Testis (tissue), 3 donors: ENCODE results near the gene TPSAB1. TPM values are rescaled to one million over a fixed set of nuclear protein-coding genes. Genes with fewer than 3 reads are reported as not detected.

Experiments used
- DNase-seq: peaks from one replicate; pipeline ENCODE4 v3.0.0-alpha.2; 2019
- H3K27ac ChIP-seq, 2 donors: fragments of 200-600 bp; sonication (generic); one replicate each; pipeline ENCODE4 v1.5.1; 2019
- H3K27me3 ChIP-seq: fragments of 200-600 bp; sonication (generic); one replicate; pipeline ENCODE4 v1.5.1; 2019
- H3K36me3 ChIP-seq: fragments of 200-600 bp; sonication (generic); one replicate; pipeline ENCODE4 v1.5.1; 2017; ENCODE audit warnings: low read depth; ENCODE audit errors: missing control alignments
- H3K4me1 ChIP-seq: fragments of 200-600 bp; sonication (generic); one replicate; pipeline ENCODE4 v1.5.1; 2019
- H3K4me3 ChIP-seq, 2 donors: fragments of 200-600 bp; sonication (generic); one replicate each; pipeline ENCODE4 v1.5.1; 2017 to 2019
- H3K9me3 ChIP-seq: fragments of 200-600 bp; sonication (generic); one replicate; pipeline ENCODE4 v1.5.1; 2017
- POLR2A ChIP-seq: fragments of 450-650 bp; IDR thresholded peaks from one replicate; pipeline ENCODE4 v1.6.1; 2017; ENCODE audit warnings: antibody characterized with exemption, mild to moderate bottlenecking, moderate library complexity
- WGBS, 2 donors: methylation state at CpG; one replicate each; pipeline ENCODE4 v1.1.5; 2018; 5-methylcytosine and 5-hydroxymethylcytosine counted together
- intact Hi-C: fragments of 100-400 bp; cut with DNase I; formaldehyde crosslinking; loops from one replicate; pipeline ENCODE4 v1.15.1; 2023; ENCODE audit warnings: low total_unique reads
- polyA plus RNA-seq: library from polyadenylated mRNA; stranded (reverse); fragments of 350-450 nt; fragmentation: Illumina TruSeq; extraction: RNeasy Lipid Tissue Mini Kit (QIAGEN cat#74804); gene quantifications from one replicate; pipeline ENCODE4 v1.2.3, GENCODE V29; 2014; ENCODE audit warnings: low read depth, low replicate concordance; ENCODE audit not compliant: insufficient read depth
- total RNA-seq, 2 donors: library from RNA; depleted of rRNA; stranded (reverse); fragments of >200 nt; gene quantifications; one replicate each; pipeline ENCODE4 v1.2.3, GENCODE V29; 2016
- TF ChIP-seq, protein P1 (sequence below), 3 experiments: fragments of 450-650 bp in 2 of 3; fragments of 200-600 bp in 1 of 3; sonication (generic) in 1 of 3; IDR thresholded peaks; one replicate each; pipeline ENCODE4 v1.5.1; 2016 to 2019; ENCODE audit warnings: antibody characterized with exemption in 3 of 3, mild to moderate bottlenecking in 2 of 3, moderate library complexity in 1 of 3

TPSAB1 gene
- total and polyA plus RNA-seq, 3 donors from 2014 or later, result 11.7 to 32.0 (median 12.2) TPM

DNA sequence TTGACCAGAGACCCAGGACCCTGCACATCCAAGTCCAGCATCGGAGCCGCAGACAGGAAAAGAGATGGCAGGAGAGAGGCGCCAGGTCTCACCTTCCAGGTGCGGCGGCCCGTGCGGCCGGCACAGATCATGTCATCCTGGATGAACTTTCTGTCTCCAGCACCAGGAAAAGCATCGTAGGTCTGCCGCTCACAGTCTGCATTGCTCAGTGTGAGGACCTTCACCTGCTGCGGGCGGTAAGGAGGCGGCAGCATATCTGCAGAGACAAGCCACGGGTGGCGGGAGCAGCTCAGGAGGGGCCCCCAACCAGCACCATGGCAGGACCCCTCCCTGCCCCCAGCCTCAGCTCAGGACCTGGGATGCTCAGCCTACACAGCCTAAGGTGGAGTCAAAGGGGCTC is 33.3 kb downstream of the TPSAB1 start:
- Histone ChIP-seq H3K9me3 (no peaks in the 10 kb centered on the region), H3K36me3 (no peaks in the 10 kb centered on the region), H3K4me1 (peaks cover 4% of the 10 kb centered on the region), H3K27me3 (no peaks in the 10 kb centered on the region), H3K4me3 (no peak overlapping the region), H3K27ac (no peak overlapping the region)
- DNase-seq, result no peak
- WGBS, 2 donors, result 89 to 98% methylated on average over 12 to 15 of the region's 15 CpGs
- no peak for TF ChIP-seq POLR2A
- TF ChIP-seq, protein P1, sequence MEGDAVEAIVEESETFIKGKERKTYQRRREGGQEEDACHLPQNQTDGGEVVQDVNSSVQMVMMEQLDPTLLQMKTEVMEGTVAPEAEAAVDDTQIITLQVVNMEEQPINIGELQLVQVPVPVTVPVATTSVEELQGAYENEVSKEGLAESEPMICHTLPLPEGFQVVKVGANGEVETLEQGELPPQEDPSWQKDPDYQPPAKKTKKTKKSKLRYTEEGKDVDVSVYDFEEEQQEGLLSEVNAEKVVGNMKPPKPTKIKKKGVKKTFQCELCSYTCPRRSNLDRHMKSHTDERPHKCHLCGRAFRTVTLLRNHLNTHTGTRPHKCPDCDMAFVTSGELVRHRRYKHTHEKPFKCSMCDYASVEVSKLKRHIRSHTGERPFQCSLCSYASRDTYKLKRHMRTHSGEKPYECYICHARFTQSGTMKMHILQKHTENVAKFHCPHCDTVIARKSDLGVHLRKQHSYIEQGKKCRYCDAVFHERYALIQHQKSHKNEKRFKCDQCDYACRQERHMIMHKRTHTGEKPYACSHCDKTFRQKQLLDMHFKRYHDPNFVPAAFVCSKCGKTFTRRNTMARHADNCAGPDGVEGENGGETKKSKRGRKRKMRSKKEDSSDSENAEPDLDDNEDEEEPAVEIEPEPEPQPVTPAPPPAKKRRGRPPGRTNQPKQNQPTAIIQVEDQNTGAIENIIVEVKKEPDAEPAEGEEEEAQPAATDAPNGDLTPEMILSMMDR (IDR thresholded peaks at IDR 0.05), result no peak
- intact Hi-C loops, result no loop called here

DNA sequence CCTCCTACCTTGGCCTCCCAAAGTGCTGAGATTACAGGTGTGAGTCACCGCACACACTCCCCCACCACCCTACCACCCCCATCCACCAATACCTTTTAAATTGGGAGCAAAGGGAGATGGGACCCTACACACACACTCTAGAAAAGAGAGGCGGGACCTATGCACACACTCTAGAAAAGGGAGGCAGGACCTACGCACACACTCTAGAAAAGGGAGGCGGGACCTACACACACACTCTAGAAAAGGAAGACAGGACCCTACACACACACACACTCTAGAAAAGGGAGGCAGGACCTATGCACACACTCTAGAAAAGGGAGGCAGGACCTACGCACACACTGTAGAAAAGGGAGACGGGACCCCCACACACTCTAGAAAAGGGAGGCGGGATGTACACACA is 34.3 kb downstream of the TPSAB1 start:
- Histone ChIP-seq H3K4me3 (no peak overlapping the region), H3K36me3 (no peaks in the 10 kb centered on the region), H3K4me1 (peaks cover 4% of the 10 kb centered on the region), H3K27ac (no peak overlapping the region), H3K27me3 (no peaks in the 10 kb centered on the region), H3K9me3 (no peaks in the 10 kb centered on the region)
- DNase-seq, result no peak
- intact Hi-C loops, result no loop called here
- WGBS, 2 donors, result 93 to 96% methylated on average over 7 of the region's 7 CpGs
- TF ChIP-seq, protein P1 (IDR thresholded peaks at IDR 0.05), result no peak
- TF ChIP-seq POLR2A, result no peak

DNA sequence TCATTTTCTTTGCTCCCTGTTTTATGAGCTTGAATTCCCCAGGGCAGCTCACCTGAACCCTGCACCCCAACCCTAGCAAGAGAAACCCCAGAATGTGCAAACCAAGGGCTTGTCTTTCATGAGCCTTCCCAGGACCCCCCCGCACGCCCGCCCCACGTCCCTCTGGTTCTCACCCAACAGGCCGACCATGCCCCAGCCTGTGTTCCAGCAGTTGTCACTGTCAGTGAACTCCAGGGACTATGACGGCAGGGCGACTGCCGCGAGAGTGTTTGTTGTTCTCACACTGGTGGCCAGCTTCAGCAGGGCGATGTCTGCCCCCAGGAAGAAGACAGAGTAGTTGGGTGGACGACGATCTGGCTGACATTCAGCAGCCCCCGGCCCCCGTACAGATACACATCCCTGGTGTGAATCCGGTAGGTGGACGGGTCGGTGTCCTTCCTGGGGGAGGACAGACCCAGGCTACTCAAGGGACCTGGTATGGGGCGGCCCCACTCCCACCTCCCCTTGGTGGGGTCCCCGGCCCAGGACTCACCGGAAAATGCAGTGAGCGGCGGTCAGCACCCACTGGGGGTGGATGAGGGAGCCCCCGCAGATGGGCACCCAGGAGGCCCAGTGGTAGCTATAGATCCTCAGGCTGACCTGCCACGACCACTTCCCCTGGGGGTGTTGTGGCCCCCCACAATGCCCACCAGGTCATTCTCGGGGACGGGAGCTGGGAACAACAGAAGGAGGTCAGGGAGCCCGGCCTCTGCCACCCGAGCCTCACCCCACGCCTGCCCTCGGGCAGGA is 35.5 kb downstream of the TPSAB1 start:
- H3K27me3 ChIP-seq, result no peaks in the 10 kb centered on the region
- no peaks in the 10 kb centered on the region for H3K36me3 ChIP-seq
- H3K4me1 ChIP-seq, result peaks cover 4% of the 10 kb centered on the region
- no peak for DNase-seq
- intact Hi-C loops, result no loop called here
- H3K9me3 ChIP-seq, result no peaks in the 10 kb centered on the region
- H3K4me3 ChIP-seq, result no peak overlapping the region
- TF ChIP-seq, protein P1 (IDR thresholded peaks at IDR 0.05), result no peak
- no peak for TF ChIP-seq POLR2A
- H3K27ac ChIP-seq, result no peak overlapping the region
- WGBS, 2 donors, result 70 to 80% methylated on average over 7 to 29 of the region's 30 CpGs

DNA sequence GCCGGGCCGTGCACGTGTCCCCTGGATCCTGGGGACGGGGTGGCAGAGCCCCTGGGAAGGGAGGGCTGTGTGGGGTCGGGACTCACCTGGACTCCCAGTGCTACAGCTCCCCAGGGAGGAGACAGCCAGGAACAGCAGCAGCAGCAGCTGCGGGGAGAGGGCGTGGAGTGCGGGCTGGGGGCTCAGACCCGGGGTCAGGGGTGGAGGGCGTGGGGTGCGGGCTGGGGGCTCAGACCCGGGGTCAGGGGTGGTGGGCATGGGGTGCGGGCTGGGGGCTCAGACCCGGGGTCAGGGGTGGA is 36.0 kb downstream of the TPSAB1 start:
- Histone ChIP-seq H3K9me3 (no peaks in the 10 kb centered on the region), H3K36me3 (no peaks in the 10 kb centered on the region), H3K4me3 (no peak overlapping the region), H3K27me3 (no peaks in the 10 kb centered on the region), H3K4me1 (peaks cover 4% of the 10 kb centered on the region), H3K27ac (no peak overlapping the region)
- no peak for DNase-seq
- intact Hi-C loops, result no loop called here
- TF ChIP-seq POLR2A, result no peak
- TF ChIP-seq, protein P1 (IDR thresholded peaks at IDR 0.05), result no peak
- 80 to 84% methylated on average over 1 to 5 of the region's 14 CpGs for WGBS, 2 donors

DNA sequence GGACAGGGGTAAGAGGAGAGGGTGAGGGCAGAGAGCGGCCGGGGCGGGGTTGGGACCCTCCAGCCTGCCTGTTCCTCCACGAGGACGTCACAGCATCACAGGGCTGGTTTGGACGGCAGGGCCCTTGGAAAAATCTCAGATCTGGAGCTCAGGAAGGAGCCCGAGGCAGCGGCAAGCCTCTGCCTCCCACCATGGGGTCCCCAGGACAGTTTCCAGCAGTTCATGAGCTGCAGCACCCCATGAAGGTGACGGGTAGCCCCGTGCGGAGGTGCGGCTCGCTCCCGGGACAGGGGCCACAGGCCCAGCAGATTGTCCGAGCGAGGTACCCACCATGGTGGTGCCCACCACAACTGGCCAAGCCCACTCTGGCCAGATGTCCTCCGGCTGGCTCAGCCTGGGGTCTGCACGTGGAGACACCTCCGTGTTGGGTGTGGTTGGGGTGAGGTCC is 36.7 kb downstream of the TPSAB1 start:
- Histone ChIP-seq H3K27me3 (no peaks in the 10 kb centered on the region), H3K4me1 (no peaks in the 10 kb centered on the region), H3K4me3 (no peak overlapping the region), H3K27ac (no peak overlapping the region), H3K36me3 (no peaks in the 10 kb centered on the region), H3K9me3 (no peaks in the 10 kb centered on the region)
- intact Hi-C loops, result no loop called here
- no peak for TF ChIP-seq POLR2A
- TF ChIP-seq, protein P1 (IDR thresholded peaks at IDR 0.05), result no peak
- no peak for DNase-seq
- 64 to 83% methylated on average over 9 to 19 of the region's 19 CpGs for WGBS, 2 donors
